ES-I3 (cell line): ENCODE data around the gene FANCD2.
A peak's percentile ranks its signal among the peaks of the same experiment; 100 is the strongest.
"Not testable (repeated sequence)": the region's sequence is repeated elsewhere in the genome, so short reads cannot be mapped to it uniquely, and the experiment has no call there.

ENCODE experiments used
- H3K36me3 ChIP-seq: 2 replicates; pipeline ENCODE4 v1.6.1; 2013; ENCODE audit warnings: mild to moderate bottlenecking, low read length, control low read depth, moderate library complexity; ENCODE audit not compliant: insufficient read depth
- H3K4me1 ChIP-seq: 2 replicates; pipeline ENCODE4 v1.6.1; 2013; ENCODE audit warnings: mild to moderate bottlenecking, control low read depth, low read length; ENCODE audit not compliant: insufficient read depth
- H3K9ac ChIP-seq: 2 replicates; pipeline ENCODE4 v1.6.1; 2013; ENCODE audit warnings: low read depth, mild to moderate bottlenecking, low read length, moderate library complexity
- H3K9me3 ChIP-seq: 2 replicates; pipeline ENCODE4 v1.6.1; 2013; ENCODE audit warnings: mild to moderate bottlenecking, low read length, moderate library complexity; ENCODE audit not compliant: control insufficient read depth, insufficient read depth

The FANCD2 gene

DNA sequence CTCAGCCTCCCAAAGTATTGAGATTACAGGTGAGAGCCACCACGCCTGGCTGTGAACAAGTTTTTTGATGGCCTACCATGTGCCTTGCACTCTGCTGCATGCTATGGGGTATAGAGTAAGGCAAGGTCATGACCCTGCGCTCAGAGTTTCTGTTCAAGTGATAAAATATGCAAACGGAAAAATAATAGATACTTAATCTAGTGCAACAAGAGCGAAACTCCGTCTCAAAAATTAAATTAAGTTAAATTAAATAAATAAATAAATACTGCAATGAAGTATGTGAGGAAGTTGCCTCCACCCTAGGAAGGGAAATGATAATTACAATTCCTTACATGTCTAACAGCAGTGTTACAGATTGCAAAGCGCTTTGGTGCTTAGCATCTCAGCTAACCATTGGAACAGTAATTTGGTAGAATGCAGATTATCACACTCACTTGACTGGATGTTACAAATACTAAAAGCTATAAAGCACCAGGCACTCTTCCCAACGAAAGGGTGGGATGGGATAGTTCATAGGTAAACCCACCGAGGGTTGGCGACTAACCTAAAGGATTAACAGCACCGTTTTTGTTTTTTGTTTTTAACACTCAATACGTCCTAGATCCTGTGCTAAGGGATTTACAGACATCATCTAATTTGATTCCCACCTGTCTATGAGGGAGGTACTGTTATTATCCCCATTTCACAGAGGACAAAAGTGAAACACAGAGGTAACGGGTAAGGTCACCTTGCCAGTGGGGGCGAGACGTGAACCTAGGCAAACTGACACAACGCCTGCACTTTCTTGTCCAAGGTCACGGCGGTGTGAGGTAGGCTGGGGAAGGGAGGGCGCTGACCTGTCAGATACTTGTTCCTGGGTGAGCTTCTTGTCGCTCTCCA, 793 bp upstream of the FANCD2 start:
- no peaks in the 10 kb centered on the region for H3K9me3 ChIP-seq

DNA sequence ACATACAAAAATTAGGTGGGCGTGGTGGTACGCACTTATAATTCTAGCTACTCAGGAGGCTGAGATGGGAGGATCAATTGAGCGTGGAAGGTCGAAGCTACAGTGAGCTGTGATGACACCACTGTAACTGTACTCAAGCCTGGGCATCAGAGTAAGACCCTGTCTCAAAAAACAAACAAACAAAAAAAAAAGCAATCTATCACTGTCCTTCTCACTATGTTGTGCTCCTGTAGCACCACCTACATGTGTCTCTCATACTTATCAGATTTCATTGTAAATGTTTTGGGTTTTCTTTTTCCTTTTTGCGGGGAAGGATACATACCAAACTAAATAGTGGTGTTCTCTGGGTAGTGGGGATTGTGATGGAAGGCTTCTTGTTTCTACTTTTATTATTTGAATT, 14.8 kb downstream of the FANCD2 start:
- Histone ChIP-seq H3K9me3 (no peaks in the 10 kb centered on the region), H3K4me1 (no peaks in the 10 kb centered on the region), H3K9ac (no peak overlapping the region), H3K36me3 (peaks cover 11% of the 10 kb centered on the region)

More for the DNA sequence above, 793 bp upstream of the FANCD2 start:
- H3K9ac ChIP-seq = peak overlapping the region; percentile 89
- H3K4me1 ChIP-seq = 0 out of 2 replicates have a peak, but pooled peaks cover 5% of the 10 kb centered on the region
- 0 out of 2 replicates have a peak, but pooled peaks cover 2% of the 10 kb centered on the region for H3K36me3 ChIP-seq

DNA sequence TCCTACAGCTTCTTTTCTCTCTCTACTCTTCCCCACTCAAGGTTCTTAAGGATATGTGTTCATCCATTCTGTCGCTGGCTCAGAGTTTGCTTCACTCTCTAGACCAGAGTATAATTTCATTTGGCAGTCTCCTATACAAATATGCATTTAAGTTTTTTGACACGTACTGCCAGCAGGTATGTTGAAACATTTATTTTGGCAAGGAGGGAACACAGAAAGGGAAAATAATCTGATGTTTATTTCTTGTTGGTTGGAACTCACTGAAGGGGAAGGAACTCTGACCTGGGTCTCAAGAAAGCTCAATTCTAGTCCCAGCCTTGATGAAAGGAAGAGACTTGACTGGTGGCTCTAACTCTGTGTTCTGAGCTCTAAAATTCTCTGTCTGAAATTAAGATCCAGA, 21.6 kb downstream of the FANCD2 start:
- H3K4me1 ChIP-seq = no peaks in the 10 kb centered on the region
- no peaks in the 10 kb centered on the region for H3K9me3 ChIP-seq
- H3K9ac ChIP-seq = no peak overlapping the region
- peaks cover 4% of the 10 kb centered on the region; the same call in 1 of the 2 replicates for H3K36me3 ChIP-seq

DNA sequence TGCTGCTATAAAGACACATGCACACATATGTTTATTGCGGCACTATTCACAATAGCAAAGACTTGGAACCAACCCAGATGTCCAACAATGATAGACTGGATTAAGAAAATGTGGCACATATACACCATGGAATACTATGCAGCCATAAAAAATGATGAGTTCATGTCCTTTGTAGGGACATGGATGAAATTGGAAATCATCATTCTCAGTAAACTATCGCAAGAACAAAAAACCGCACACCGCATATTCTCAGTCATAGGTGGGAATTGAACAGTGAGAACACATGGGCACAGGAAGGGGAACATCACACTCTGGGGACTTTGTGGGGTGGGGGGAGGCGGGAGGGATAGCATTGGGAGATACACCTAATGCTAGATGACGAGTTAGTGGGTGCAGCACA, 26.8 kb downstream of the FANCD2 start:
- H3K36me3 ChIP-seq, H3K4me1 ChIP-seq, H3K9me3 ChIP-seq, H3K9ac ChIP-seq: not testable (repeated sequence)

DNA sequence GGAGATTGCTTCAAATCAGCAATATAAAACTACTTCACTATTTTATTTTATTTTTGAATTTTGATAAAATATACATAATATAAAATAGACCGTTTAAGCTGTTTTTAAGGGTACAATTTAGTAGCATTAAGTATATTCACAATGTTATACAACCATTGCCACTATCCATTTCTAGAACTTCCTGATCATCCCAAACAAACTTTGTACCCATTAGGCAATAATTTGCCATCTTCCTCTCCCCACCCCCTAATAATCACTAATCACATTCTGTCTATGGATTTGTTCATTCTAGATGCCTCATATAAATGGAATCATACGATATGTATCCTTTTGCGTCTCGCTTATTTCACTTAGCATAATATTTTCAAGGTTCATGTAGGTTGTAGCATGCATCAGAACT, 28.9 kb downstream of the FANCD2 start:
- no peaks in the 10 kb centered on the region for H3K9me3 ChIP-seq
- H3K9ac ChIP-seq = no peak overlapping the region
- 0 out of 2 replicates have a peak, but pooled peaks cover 3% of the 10 kb centered on the region for H3K36me3 ChIP-seq
- no peaks in the 10 kb centered on the region for H3K4me1 ChIP-seq

DNA sequence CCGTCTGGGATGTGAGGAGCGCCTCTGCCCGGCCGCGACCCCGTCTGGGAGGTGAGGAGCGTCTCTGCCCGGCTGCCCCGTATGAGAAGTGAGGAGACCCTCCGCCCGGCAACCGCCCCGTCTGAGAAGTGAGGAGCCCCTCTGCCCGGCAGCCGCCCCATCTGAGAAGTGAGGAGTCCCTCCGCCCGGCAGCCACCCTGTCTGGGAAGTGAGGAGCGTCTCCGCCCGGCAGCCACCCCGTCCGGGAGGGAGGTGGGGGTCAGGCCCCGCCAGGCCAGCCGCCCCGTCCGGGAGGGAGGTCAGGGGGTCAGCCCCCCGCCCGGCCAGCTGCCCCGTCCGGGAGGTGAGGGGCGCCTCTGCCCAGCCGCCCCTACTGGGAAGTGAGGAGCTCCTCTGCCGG, 43.8 kb downstream of the FANCD2 start:
- not testable (repeated sequence) for H3K9ac ChIP-seq, H3K9me3 ChIP-seq, H3K4me1 ChIP-seq
- peaks cover 13% of the 10 kb centered on the region for H3K36me3 ChIP-seq

DNA sequence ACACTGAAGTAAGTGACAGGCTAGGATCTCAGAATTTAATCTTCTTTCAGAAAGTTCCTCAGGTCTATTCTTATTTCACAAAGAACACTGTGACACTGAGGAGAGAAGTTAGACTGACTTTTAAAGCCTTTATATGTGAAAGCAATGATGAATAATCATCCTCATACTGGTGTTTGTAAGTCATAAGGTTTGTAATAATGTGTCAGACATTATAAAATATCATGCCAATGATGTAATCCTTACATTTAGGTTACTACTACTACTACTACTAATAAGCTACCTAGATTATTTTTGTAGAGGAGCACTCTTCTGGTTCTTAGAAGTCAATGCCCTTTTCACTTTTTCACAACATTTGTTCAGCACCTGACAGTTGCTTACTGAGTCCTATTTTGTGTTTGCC, 48.4 kb downstream of the FANCD2 start:
- Histone ChIP-seq H3K9ac (no peak overlapping the region), H3K36me3 (peaks cover 16% of the 10 kb centered on the region), H3K4me1 (no peaks in the 10 kb centered on the region), H3K9me3 (no peaks in the 10 kb centered on the region)

GRCh38 chr3:10081871-10082270, 55.6 kb downstream of the FANCD2 start:
- Histone ChIP-seq H3K9me3 (no peaks in the 10 kb centered on the region), H3K4me1 (no peaks in the 10 kb centered on the region), H3K36me3 (peaks cover 32% of the 10 kb centered on the region)

DNA sequence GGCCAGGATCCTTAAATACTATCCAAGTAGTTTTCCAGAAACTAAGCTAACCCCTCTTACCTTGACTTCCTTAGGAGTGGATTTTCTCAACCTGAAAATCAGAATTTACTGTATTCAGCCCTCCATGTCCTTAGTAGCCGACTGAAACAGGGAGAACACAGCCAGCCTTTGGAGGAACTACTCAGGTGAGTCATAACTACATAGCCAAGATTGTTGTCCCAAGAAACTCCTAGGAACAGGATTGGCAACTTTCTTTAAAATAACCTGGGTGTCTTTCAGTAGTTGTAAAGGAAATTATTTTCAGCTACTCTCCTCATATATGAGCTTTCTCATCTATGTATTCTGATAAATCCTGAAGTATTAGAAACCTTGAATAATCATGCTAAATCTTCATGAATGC, 59.5 kb downstream of the FANCD2 start:
- no peaks in the 10 kb centered on the region for H3K9me3 ChIP-seq
- H3K4me1 ChIP-seq = no peaks in the 10 kb centered on the region
- no peak overlapping the region for H3K9ac ChIP-seq
- peaks cover 32% of the 10 kb centered on the region for H3K36me3 ChIP-seq

More at GRCh38 chr3:10081871-10082270, 55.6 kb downstream of the FANCD2 start:
- H3K9ac ChIP-seq = no peak overlapping the region

GRCh38 chr3:10088256-10088655, 62.0 kb downstream of the FANCD2 start:
- no peaks in the 10 kb centered on the region for H3K4me1 ChIP-seq
- no peak overlapping the region for H3K9ac ChIP-seq
- peaks cover 26% of the 10 kb centered on the region for H3K36me3 ChIP-seq
- no peaks in the 10 kb centered on the region for H3K9me3 ChIP-seq

DNA sequence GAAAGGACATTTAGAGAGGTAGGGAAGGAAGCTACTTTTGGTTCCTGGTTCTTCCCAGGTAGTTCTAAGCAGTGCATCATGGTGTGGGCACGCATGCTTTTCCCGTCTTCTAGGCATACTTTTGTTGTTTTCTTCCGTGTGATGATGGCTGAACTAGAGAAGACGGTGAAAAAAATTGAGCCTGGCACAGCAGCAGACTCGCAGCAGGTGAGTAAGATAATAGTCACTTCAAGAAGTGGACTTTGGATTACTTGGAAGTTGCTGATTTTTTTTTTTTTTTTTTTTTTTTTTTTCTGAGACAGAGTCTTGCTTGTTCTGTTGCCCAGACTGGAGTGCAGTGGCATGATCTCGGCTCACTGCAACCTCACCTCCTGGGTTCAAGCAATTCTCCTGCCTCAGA, 63.9 kb downstream of the FANCD2 start:
- Histone ChIP-seq H3K9me3 (no peaks in the 10 kb centered on the region), H3K9ac (no peak overlapping the region), H3K4me1 (no peaks in the 10 kb centered on the region), H3K36me3 (peaks cover 35% of the 10 kb centered on the region)

DNA sequence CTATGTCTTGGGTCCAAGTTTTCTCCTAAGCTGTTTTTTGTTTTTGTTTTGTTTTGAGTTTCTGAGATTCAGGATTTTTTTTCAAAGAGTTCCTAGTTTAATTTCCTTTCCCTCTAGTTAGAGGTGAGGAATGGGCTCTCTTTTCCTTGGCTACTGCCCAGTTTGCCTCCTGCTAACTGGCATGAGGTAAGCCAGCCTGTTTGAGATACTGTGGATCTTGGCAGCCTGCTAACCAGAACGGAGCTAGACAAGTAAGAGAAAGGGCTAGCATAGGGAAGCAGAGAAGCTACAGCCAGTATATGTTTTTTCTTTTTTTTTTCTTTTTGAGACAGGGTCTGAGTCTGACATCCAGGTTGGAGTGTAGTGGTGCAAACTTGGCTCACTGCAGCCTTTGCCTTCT, 64.5 kb downstream of the FANCD2 start:
- peaks cover 36% of the 10 kb centered on the region for H3K36me3 ChIP-seq
- not testable (repeated sequence) for H3K4me1 ChIP-seq, H3K9me3 ChIP-seq, H3K9ac ChIP-seq

- H3K36me3 ChIP-seq = peaks cover 41% of the 10 kb centered on the region
- H3K9ac ChIP-seq, H3K9me3 ChIP-seq, H3K4me1 ChIP-seq: not testable (repeated sequence)
Measured at GRCh38 chr3:10091387-10091786, 65.2 kb downstream of the FANCD2 start.

GRCh38 chr3:10093678-10094077, 67.4 kb downstream of the FANCD2 start:
- no peaks in the 10 kb centered on the region for H3K9me3 ChIP-seq
- H3K9ac ChIP-seq = no peak overlapping the region
- H3K4me1 ChIP-seq = no peaks in the 10 kb centered on the region
- peaks cover 41% of the 10 kb centered on the region for H3K36me3 ChIP-seq

DNA sequence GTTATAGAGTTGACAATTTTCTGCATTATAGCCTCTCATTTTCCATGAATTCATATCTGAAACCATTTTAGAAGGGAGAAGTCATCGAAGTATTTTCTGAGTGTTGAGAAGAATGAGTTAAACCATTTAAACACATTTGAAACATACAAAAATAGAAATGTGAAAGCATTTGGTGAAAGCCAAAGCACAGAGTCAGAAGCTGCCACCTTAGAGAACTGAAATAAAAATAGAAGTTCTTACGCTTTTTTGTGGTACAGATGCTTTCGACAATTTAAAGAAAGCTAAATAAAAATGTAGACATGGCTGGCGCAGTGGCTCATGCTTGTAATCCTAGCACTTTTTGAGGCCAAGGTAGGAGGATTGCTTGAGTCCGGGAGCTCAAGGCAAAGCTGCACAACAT, 72.8 kb downstream of the FANCD2 start:
- no peaks in the 10 kb centered on the region for H3K4me1 ChIP-seq
- peaks cover 24% of the 10 kb centered on the region for H3K36me3 ChIP-seq
- H3K9ac ChIP-seq = no peak overlapping the region
- no peaks in the 10 kb centered on the region for H3K9me3 ChIP-seq
